Naive thymus-derived CD4-positive, alpha-beta T cell (primary cell): ENCODE results near the gene WDR7. TPM values are rescaled to one million over a fixed set of nuclear protein-coding genes. Genes with fewer than 3 reads are reported as not detected.

ENCODE experiments used
- ATAC-seq: fragments of 150-1000 bp; cut with Tn5 transposase; 2 replicates; pipeline ENCODE4 v1.10.0; 2021; ENCODE audit warnings: mild to moderate bottlenecking, moderate library complexity
- CTCF ChIA-PET: fragments of 350-600 bp; sonication (Branson Sonifier 250); formaldehyde crosslinking; loops from one replicate; lab custom pipeline; 2021; ENCODE audit warnings: antibody characterized with exemption; lab: Charles Lee
- POLR2A ChIA-PET: fragments of 350-600 bp; sonication (Branson Sonifier 250); formaldehyde crosslinking; loops from one replicate; lab custom pipeline; 2021; ENCODE audit warnings: antibody characterized with exemption, inconsistent platforms; lab: Charles Lee
- DNase-seq, 9 donors: peaks; one replicate each; pipeline versions ENCODE4 v3.0.0 to v3.0.0-alpha.2; 2020 to 2022; ENCODE audit warnings: mixed read lengths in 1 of 9
- H3K27ac ChIP-seq: one replicate; pipeline ENCODE4 v1.7.0; 2013; ENCODE audit warnings: mild to moderate bottlenecking, low read depth, low read length, moderate library complexity
- H3K27me3 ChIP-seq, 2 donors: one replicate each; pipeline ENCODE4 v1.7.0; 2013; ENCODE audit warnings: low read length in 2 of 2, mild to moderate bottlenecking in 2 of 2, moderate library complexity in 2 of 2; ENCODE audit not compliant: control insufficient read depth in 2 of 2, insufficient read depth in 2 of 2
- H3K36me3 ChIP-seq, 3 experiments: 1 replicate in 2 of 3; 2 replicates in 1 of 3; pipeline ENCODE4 v1.7.0; 2013; ENCODE audit warnings: low read length in 3 of 3, mild to moderate bottlenecking in 3 of 3, moderate library complexity in 1 of 3; ENCODE audit not compliant: insufficient read depth in 3 of 3, control insufficient read depth in 2 of 3
- H3K4me1 ChIP-seq, 2 donors: one replicate each; pipeline ENCODE4 v1.7.0; 2013; ENCODE audit warnings: low read length in 2 of 2, mild to moderate bottlenecking in 2 of 2, moderate library complexity in 1 of 2; ENCODE audit not compliant: control insufficient read depth in 2 of 2, insufficient read depth in 2 of 2
- H3K4me3 ChIP-seq: 2 replicates; pipeline ENCODE4 v1.7.0; 2013; ENCODE audit warnings: mild to moderate bottlenecking, low read length
- H3K9me3 ChIP-seq, 3 experiments: 1 replicate in 2 of 3; 2 replicates in 1 of 3; pipeline ENCODE4 v1.7.0; 2013; ENCODE audit warnings: low read length in 3 of 3; ENCODE audit not compliant: control insufficient read depth in 2 of 3
- H3K27ac Mint-ChIP-seq, 9 donors: one replicate each; pipeline ENCODE4 v1.8.0; 2020 to 2022; ENCODE audit warnings: mixed read lengths in 9 of 9, mild to moderate bottlenecking in 8 of 9, moderate library complexity in 5 of 9, inconsistent platforms in 2 of 9
- H3K27me3 Mint-ChIP-seq, 5 donors: one replicate each; pipeline ENCODE4 v1.8.0; 2021 to 2022; ENCODE audit warnings: mixed read lengths in 5 of 5, mild to moderate bottlenecking in 1 of 5
- H3K36me3 Mint-ChIP-seq, 5 donors: one replicate each; pipeline ENCODE4 v1.8.0; 2020 to 2022; ENCODE audit warnings: mixed read lengths in 5 of 5, mild to moderate bottlenecking in 3 of 5, inconsistent platforms in 1 of 5
- H3K4me1 Mint-ChIP-seq, 7 donors: one replicate each; pipeline ENCODE4 v1.8.0; 2020 to 2022; ENCODE audit warnings: mixed read lengths in 7 of 7, mild to moderate bottlenecking in 3 of 7, inconsistent platforms in 1 of 7
- H3K4me3 Mint-ChIP-seq, 10 donors: one replicate each; pipeline ENCODE4 v1.8.0; 2020 to 2022; ENCODE audit warnings: mild to moderate bottlenecking in 10 of 10, mixed read lengths in 10 of 10, moderate library complexity in 6 of 10, inconsistent platforms in 2 of 10
- H3K9me3 Mint-ChIP-seq, 11 donors: one replicate each; pipeline ENCODE4 v1.8.0; 2020 to 2022; ENCODE audit warnings: mixed read lengths in 11 of 11, mild to moderate bottlenecking in 4 of 11, inconsistent platforms in 1 of 11, moderate library complexity in 1 of 11
- intact Hi-C, 2 donors: fragments of 100-400 bp; cut with micrococcal nuclease; formaldehyde crosslinking; loops; one replicate each; pipeline ENCODE4 v1.15.1; 2023
- polyA plus RNA-seq, 2 donors: library from polyadenylated mRNA; unstranded; fragments of 300-500 nt; fragmentation: Illumina TruSeq; gene quantifications; one replicate each; pipeline ENCODE4 v1.2.3, GENCODE V29; 2021
- total RNA-seq, 6 experiments: library from RNA in 5 of 6; stranded (reverse) in 5 of 6; gene quantifications; 1 replicate in 5 of 6; 2 replicates in 1 of 6; pipeline ENCODE4 v1.2.3 and lab custom pipeline; 2021 to 2026

The WDR7 gene
- total and polyA plus RNA-seq, 7 experiments from 2014 or later: 28.3 to 59.8 (median 50.1) TPM

GRCh38 chr18:56936457-56936856 lies 285.3 kb downstream of the WDR7 start:
- CTCF ChIA-PET: no interaction called here
- Histone ChIP-seq H3K27ac (no peak overlapping the region), H3K36me3 (peaks cover 0 to 26% (median 0%) of the 10 kb centered on the region in 3 experiments), H3K27me3 (no peaks in the 10 kb centered on the region), H3K4me1 (no peaks in the 10 kb centered on the region), H3K4me3 (no peak overlapping the region), H3K9me3 (no peaks in the 10 kb centered on the region)
- intact Hi-C loops: no loop called here
- ATAC-seq (no peak), DNase-seq (no peak)
- Mint-ChIP-seq H3K27me3 (no peaks in the 10 kb centered on the region), H3K27ac (no peak overlapping the region), H3K9me3 (no peaks in the 10 kb centered on the region), H3K4me3 (no peak overlapping the region), H3K36me3 (peaks cover 3 to 59% (median 43%) of the 10 kb centered on the region in 5 donors), H3K4me1 (no peaks in the 10 kb centered on the region)
- POLR2A ChIA-PET: no interaction called here

- Mint-ChIP-seq H3K36me3 (peaks cover 0 to 53% (median 31%) of the 10 kb centered on the region in 5 donors), H3K4me3 (no peak overlapping the region), H3K9me3 (peaks cover 0 to 2% (median 0%) of the 10 kb centered on the region in 11 donors), H3K4me1 (no peaks in the 10 kb centered on the region), H3K27me3 (no peaks in the 10 kb centered on the region), H3K27ac (no peak overlapping the region)
- Histone ChIP-seq H3K9me3 (no peaks in the 10 kb centered on the region), H3K27me3 (no peaks in the 10 kb centered on the region), H3K36me3 (peaks cover 0 to 13% (median 0%) of the 10 kb centered on the region in 3 experiments), H3K27ac (no peak overlapping the region), H3K4me3 (no peak overlapping the region), H3K4me1 (no peaks in the 10 kb centered on the region)
- no peak for ATAC-seq
- no peak for DNase-seq
- ChIA-PET POLR2A (no interaction called here), CTCF (no interaction called here)
- intact Hi-C loops: no loop called here
Measured at GRCh38 chr18:56937874-56938430, 286.8 kb downstream of the WDR7 start.

GRCh38 chr18:56945171-56946083 lies 294.3 kb downstream of the WDR7 start:
- intact Hi-C loops: no loop called here
- DNase-seq: no peak
- peaks cover 0 to 2% (median 0%) of the 10 kb centered on the region in 11 donors for H3K9me3 Mint-ChIP-seq
- POLR2A ChIA-PET: no interaction called here
- no peaks in the 10 kb centered on the region for H3K4me1 ChIP-seq
- H3K4me3 Mint-ChIP-seq: no peak overlapping the region
- H3K4me1 Mint-ChIP-seq: peaks cover 0 to 4% (median 0%) of the 10 kb centered on the region in 7 donors
- CTCF ChIA-PET: no interaction called here
- no peaks in the 10 kb centered on the region for H3K27me3 Mint-ChIP-seq
- H3K36me3 ChIP-seq: no peaks in the 10 kb centered on the region
- no peak for ATAC-seq
- H3K36me3 Mint-ChIP-seq: peaks cover 2 to 54% (median 39%) of the 10 kb centered on the region in 5 donors
- H3K4me3 ChIP-seq: no peak overlapping the region
- no peak overlapping the region for H3K27ac Mint-ChIP-seq
- no peak overlapping the region for H3K27ac ChIP-seq
- H3K27me3 ChIP-seq: no peaks in the 10 kb centered on the region
- no peaks in the 10 kb centered on the region for H3K9me3 ChIP-seq

- intact Hi-C loops: no loop called here
- Histone ChIP-seq H3K27ac (no peak overlapping the region), H3K9me3 (no peaks in the 10 kb centered on the region), H3K36me3 (no peaks in the 10 kb centered on the region), H3K4me1 (no peaks in the 10 kb centered on the region), H3K4me3 (no peak overlapping the region), H3K27me3 (no peaks in the 10 kb centered on the region)
- ChIA-PET CTCF (no interaction called here), POLR2A (no interaction called here)
- ATAC-seq (no peak), DNase-seq (no peak)
- H3K27me3 Mint-ChIP-seq: no peaks in the 10 kb centered on the region
- H3K4me3 Mint-ChIP-seq: no peak overlapping the region
- H3K9me3 Mint-ChIP-seq: no peaks in the 10 kb centered on the region
- H3K4me1 Mint-ChIP-seq: peaks cover 0 to 4% (median 0%) of the 10 kb centered on the region in 7 donors
- no peak overlapping the region for H3K27ac Mint-ChIP-seq
- peaks cover 2 to 51% (median 44%) of the 10 kb centered on the region in 5 donors for H3K36me3 Mint-ChIP-seq
Measured at GRCh38 chr18:56947236-56947635, 296.1 kb downstream of the WDR7 start.

- DNase-seq (no peak), ATAC-seq (no peak)
- H3K9me3 ChIP-seq: no peaks in the 10 kb centered on the region
- no peaks in the 10 kb centered on the region for H3K36me3 ChIP-seq
- no peak overlapping the region for H3K27ac ChIP-seq
- H3K9me3 Mint-ChIP-seq: no peaks in the 10 kb centered on the region
- intact Hi-C loops: no loop called here
- no peaks in the 10 kb centered on the region for H3K27me3 ChIP-seq
- no peak overlapping the region for H3K4me3 ChIP-seq
- CTCF ChIA-PET: no interaction called here
- H3K4me1 ChIP-seq: no peaks in the 10 kb centered on the region
- POLR2A ChIA-PET: interaction anchor here (0.6 kb wide), 1 partner anchor 54 kb away, joined by 3 read pairs; no protein-coding TSS in a partner anchor
- H3K27ac Mint-ChIP-seq: no peak overlapping the region
- H3K36me3 Mint-ChIP-seq: peaks cover 2 to 50% (median 34%) of the 10 kb centered on the region in 5 donors
- H3K4me3 Mint-ChIP-seq: no peak overlapping the region
- no peaks in the 10 kb centered on the region for H3K27me3 Mint-ChIP-seq
- H3K4me1 Mint-ChIP-seq: peaks cover 0 to 2% (median 0%) of the 10 kb centered on the region in 7 donors
Measured at GRCh38 chr18:56952026-56952425, 300.9 kb downstream of the WDR7 start.

- Mint-ChIP-seq H3K9me3 (no peaks in the 10 kb centered on the region), H3K4me3 (no peak overlapping the region), H3K27ac (no peak overlapping the region), H3K27me3 (no peaks in the 10 kb centered on the region), H3K36me3 (peaks cover 2 to 51% (median 29%) of the 10 kb centered on the region in 5 donors), H3K4me1 (no peaks in the 10 kb centered on the region)
- H3K9me3 ChIP-seq: no peaks in the 10 kb centered on the region
- no peak overlapping the region for H3K4me3 ChIP-seq
- ATAC-seq: no peak
- no peaks in the 10 kb centered on the region for H3K36me3 ChIP-seq
- no peak for DNase-seq
- no peaks in the 10 kb centered on the region for H3K4me1 ChIP-seq
- H3K27ac ChIP-seq: no peak overlapping the region
- no peaks in the 10 kb centered on the region for H3K27me3 ChIP-seq
- POLR2A ChIA-PET: no interaction called here
- intact Hi-C loops: no loop called here
- CTCF ChIA-PET: no interaction called here
Measured at GRCh38 chr18:56953428-56954198, 302.5 kb downstream of the WDR7 start.
